HG03135 (cell line): ENCODE measurements around the gene PSMA5.
"Not testable (repeated sequence)": the region's sequence is repeated elsewhere in the genome, so short reads cannot be mapped to it uniquely, and the experiment has no call there.

Experiments used
- ATAC-seq: cut with Tn5 transposase; IDR thresholded peaks from one replicate; pipeline ENCODE4 v1.9.1; 2021; ENCODE audit warnings: mild to moderate bottlenecking, moderate library complexity; ENCODE audit not compliant: unreplicated experiment

The PSMA5 gene

DNA sequence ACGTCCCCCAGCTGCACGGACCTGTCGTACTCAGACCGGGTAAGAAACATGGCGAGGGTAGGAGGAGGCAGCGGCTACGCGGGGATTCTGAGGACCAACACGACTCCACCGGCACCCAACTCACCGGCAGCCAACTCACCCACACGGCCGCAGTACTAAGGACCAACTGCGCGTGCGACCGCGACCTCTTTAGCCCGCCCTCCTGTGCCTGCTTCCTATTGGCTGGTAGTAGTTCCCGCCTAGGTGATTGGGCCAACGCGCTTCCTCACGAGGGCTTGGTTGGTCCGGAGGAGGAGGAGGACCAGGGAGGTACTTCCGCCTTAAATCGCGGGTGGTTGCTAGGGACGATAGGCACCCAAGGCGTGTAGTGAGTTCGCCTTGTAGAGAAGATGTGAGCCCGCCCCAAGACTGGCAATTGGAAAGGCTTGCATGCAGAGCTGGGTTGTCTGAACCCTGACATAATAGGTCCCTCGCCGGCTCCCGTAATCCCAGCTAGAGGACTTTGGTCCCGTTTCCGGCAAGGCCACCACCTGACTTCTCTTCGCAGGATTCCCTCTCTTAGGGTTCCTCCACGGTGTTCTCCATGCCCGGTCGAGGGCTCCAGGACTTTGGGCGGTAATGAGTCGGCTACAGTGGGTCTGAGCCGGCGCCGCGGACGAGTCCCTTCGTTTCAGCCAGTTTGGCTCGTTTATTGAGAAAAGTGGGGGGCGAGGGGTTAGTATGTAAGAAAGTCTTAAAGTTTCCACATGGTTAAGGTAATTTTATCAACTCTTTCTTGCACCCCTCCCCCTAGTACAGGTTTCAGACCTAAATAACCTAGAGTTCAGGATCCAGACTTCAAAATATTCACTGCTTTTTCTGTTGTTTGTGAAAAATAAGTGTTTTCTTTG is at the start of gene PSMA5:
PSMA5 (minus strand) TSS at position 168 of the 890 bp plus-strand sequence; CDS start at position 50, 118 bp downstream.
- ATAC-seq, result peak; percentile 95

GRCh38 chr1:109475261-109475660 is 49.0 kb upstream of the PSMA5 start:
- ATAC-seq, result no peak

GRCh38 chr1:109474697-109475096 is 48.4 kb upstream of the PSMA5 start:
- ATAC-seq, result no peak

- not testable (repeated sequence) for ATAC-seq
Observed at GRCh38 chr1:109473284-109474057, 47.2 kb upstream of the PSMA5 start.

- ATAC-seq, result no peak
Observed at GRCh38 chr1:109472779-109473178, 46.5 kb upstream of the PSMA5 start.

DNA sequence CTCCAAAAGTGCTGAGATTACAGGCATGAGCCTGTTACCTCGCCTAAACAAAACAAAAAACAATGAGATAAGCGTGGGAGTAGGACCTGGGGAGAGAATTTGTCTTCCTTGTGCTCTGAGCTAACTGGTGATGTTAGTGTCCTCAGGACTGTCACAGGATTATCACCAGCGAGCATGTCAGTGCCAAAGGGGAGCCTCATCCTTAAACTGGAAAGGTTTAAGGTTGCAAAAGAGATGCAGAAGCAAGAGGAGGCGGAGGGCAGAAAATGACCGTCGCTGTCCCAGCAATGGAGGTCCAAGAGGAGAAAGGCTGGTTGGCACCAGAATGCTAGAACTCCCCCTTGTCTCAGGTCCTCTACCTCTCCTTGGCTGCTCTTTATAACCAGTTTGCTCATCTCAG is 44.0 kb upstream of the PSMA5 start:
- ATAC-seq, result no peak

DNA sequence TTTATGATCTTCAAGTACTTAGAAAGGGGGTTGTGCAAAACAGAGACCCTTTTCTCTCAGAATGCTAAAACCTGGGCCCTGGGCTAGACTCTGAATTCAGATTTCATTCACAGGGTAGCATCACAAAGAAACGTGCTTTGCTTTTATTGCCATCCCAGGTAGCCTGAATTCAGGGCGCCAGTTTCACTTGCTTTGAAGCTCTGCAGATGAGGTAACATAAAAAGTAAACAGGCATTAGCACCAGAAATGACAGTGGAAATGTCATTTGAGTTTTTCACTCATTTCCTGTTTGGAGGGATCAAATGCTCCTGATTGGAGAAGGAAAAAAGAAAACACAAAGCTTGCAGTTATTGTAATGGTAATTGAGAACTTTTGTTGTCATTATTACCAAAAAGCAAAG is 42.7 kb upstream of the PSMA5 start:
- ATAC-seq, result no peak

- no peak for ATAC-seq
Observed at GRCh38 chr1:109468061-109468460, 41.8 kb upstream of the PSMA5 start.

DNA sequence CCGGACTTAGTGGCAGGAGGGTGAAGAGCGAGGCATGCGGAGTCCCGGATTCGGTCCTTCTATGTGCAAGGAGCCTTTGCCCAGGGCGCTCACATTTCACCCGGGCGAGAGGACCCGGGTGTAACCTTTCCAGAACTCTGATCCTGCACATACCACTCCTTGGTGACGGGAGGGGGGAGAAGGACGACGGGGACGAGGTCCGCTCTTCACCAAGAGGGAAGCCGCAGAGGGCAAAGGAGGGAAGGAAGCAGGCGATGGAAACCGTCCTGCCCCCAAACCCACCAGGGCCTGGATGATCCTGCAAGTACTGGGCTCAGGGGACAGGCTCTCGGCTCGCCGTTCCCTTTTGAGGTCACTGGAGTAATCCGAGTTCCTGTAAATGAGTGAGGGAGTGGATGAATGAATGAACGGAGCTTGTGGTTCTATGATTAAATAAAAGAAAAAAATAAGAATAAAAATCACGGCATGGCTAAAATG is 41.1 kb upstream of the PSMA5 start:
- no peak for ATAC-seq

DNA sequence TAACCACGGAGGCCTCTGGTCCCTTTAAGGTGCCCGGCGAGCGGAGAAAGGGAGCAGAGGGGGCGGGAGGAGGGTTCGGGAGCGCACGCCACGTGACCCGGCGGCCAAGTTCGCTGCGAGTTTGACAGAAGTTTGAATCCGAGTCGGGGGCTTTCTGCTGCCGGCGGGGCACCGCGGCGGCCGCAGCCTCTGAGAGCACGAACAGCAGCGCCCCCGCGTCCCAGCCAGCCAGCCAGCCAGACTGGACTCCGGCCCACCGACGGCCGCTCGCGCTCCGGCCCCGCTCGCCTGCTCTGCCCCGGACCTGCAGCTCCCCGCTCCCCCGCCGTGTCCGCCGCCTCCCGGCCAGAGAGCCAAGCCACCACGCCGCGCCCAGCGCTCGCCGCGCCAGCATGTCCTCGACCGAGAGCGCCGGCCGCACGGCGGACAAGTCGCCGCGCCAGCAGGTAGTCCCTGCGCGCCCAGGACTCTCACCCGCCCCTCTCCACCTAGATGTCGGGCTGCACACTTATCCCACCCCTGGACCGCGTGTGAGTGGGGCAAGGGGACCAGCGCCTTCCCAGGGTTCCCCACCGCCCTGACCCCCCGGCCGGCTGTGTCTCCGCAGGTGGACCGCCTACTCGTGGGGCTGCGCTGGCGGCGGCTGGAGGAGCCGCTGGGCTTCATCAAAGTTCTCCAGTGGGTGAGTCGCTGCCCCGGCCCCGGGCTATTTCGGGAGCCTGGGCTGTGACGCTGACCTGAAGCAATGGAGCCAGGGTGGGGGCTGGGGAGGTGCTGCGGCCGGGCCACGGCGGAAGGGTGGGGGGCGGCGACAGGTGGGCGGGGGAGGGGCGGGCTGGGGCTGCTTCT is 40.4 kb upstream of the PSMA5 start, which contains the start of gene SYPL2:
SYPL2 (plus strand) TSS at position 95 of the 849 bp plus-strand sequence; CDS start at position 393, 298 bp downstream.
- ATAC-seq, result no peak

DNA sequence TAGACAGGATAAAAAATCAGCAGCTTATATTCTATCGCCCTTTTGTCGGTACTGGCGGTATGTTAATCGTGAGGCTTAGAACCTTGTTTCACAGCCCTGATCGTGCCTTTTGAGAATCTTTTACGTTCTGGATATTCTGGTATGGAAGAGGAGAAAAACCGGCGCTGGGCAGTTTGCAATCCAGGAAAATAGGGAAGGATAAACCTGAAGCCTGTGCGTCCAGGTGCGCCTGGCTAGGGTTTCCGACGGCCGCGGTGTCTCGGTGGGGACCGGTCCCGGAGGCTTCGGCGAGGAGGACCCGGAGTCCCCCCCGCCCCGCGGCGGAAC is 39.8 kb upstream of the PSMA5 start:
- ATAC-seq, result no peak

DNA sequence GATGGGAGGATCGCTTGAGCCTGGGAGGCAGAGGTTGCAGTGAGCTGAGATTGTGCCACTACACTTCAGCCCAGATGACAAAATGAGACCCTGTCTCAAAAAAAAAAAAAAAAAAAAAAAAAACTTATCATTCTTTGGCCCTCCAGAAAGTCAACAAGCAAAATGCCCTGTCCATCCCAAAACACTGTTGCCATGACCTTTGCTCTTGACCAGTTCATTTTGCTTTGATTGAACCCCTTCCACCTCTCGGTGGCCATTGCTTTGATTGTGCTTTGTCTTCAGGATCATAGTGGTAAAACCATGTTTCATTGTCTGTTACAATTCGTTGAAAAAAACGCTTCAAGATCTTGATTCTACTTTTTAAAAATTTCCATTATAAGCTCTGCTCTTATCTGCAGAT is 31.6 kb upstream of the PSMA5 start:
- no peak for ATAC-seq

DNA sequence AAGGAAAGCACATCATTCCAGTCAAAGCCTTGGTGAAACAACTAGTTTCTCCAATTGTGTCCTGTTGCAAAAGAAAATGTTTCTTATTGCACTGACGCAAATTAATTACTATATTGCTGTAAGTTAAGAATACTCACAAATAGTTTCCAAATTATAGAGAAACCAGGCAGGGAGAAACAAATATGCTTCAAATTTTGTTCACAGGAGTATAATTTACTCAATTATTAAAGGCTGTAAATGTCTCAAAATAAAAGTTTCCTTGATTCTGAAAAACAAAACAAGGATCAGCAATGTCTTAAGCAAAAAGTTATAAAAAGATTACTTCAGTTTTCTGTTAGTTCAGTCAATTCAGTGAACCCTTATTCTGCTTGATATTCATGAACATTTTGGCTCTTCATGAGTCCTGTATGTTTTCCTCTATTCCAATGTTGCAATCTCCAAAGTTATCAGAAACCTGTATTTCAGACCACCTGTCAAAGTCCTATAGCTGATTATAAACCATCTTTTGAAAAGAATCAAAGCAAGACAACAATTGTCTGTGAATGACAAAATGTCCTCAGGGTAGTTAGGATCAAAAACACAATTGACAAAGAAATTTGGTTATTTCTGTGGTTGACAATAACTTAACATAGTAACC is 28.4 kb upstream of the PSMA5 start:
- ATAC-seq, result no peak

- ATAC-seq, result no peak
Observed at GRCh38 chr1:109447524-109447923, 21.3 kb upstream of the PSMA5 start.

DNA sequence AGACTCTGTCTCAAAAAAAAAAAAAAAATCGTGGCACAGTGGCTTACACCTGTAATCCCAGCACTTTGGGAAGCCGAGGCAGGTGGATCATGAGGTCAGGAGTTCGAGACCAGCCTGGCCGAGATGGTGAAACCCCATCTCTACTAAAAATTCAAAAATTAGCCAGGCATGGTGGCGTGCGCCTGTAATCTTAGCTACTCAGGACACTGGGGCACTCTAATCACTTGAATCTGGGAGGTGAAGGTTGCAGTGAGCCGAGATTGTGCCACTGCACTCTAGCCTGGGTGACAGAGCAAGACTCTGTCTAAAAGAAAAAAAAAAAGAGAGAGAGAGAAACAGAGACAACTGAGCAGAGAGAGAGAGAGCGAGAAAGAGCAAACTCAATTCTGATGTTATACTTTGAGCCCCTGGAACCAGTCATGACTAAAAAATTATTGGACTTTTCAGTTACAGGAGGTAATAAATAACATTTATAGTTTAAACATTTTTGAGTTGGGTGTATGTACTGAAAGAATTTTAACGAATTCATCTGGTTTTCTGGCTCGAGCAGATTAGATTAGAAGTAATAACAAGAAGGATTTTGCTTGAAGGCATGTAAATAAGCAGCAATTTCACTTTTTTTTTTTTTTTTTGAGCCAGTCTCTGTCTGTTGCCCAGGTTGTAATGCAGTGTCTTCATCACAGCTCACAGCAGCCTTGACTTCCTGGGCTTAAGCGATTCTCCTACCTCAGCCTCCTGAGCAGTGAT is 19.9 kb upstream of the PSMA5 start:
- ATAC-seq, result not testable (repeated sequence)

DNA sequence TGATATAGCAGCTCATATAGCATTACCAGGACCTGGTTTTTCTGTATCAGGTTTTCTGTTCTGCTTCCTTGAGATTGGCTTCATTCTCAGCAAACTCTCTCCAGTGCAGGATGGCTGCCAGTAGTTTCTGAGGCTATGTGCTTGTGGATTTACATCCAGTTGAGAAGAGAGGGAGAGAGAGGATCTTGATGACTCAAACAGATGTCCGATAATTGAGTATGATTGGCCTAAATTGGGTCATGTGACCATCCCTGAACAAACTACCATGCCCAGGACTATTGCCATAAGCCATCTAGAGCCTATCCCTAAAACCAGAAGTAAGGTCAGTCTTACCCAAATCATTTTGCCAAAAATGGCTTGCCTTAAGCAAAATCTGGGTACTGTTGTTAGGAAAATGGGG is 18.1 kb upstream of the PSMA5 start:
- ATAC-seq, result no peak

GRCh38 chr1:109443476-109443875 is 17.2 kb upstream of the PSMA5 start:
- ATAC-seq, result no peak

GRCh38 chr1:109441069-109441468 is 14.8 kb upstream of the PSMA5 start:
- no peak for ATAC-seq

- no peak for ATAC-seq
Observed at GRCh38 chr1:109438798-109439297, 12.6 kb upstream of the PSMA5 start.

- no peak for ATAC-seq
Observed at GRCh38 chr1:109434484-109434883, 8.2 kb upstream of the PSMA5 start.
